ENCODE measurements around the gene CNTN5. TPM values are rescaled to one million over a fixed set of nuclear protein-coding genes. Genes with fewer than 3 reads are reported as not detected.

CNTN5 gene
- total RNA-seq, 1 experiment from 2014 or later = not detected

- Histone ChIP-seq H3K23ac (ENCODE audit: insufficient read length, low read depth, low read length) (no peak overlapping the region), H3T11ph (ENCODE audit: low read length) (no peak overlapping the region), H2BK20ac (ENCODE audit: low read depth, low read length, poor library complexity, severe bottlenecking) (no peak overlapping the region), H3K79me2 (ENCODE audit: insufficient read depth, low read length) (no peaks in the 10 kb centered on the region), H2BK12ac (ENCODE audit: insufficient read length, low read depth, low read length) (no peak overlapping the region), H2AFZ (ENCODE audit: low read length) (no peak overlapping the region), H3K18ac (ENCODE audit: insufficient read length, low read depth, low read length) (no peak overlapping the region), H3K56ac (ENCODE audit: insufficient read length, low read depth, low read length) (no peak overlapping the region), H3K23me2 (ENCODE audit: insufficient read length, low read depth, low read length, poor library complexity, severe bottlenecking) (no peaks in the 10 kb centered on the region), H3K4ac (ENCODE audit: low read depth, low read length) (no peak overlapping the region), H3K79me1 (ENCODE audit: insufficient read depth, low read depth, low read length, poor library complexity, severe bottlenecking) (no peaks in the 10 kb centered on the region), H2BK120ac (ENCODE audit: low read depth, low read length, poor library complexity, severe bottlenecking) (no peak overlapping the region), H3K27ac (ENCODE audit: insufficient read length, low read depth, low read length) (no peak overlapping the region), H3K27me3 (ENCODE audit: insufficient read depth, low read length) (no peaks in the 10 kb centered on the region), H2BK15ac (ENCODE audit: low read depth, low read length) (no peak overlapping the region), H3K14ac (ENCODE audit: insufficient read depth, low read length) (no peak overlapping the region), H4K91ac (ENCODE audit: insufficient read length, low read depth, low read length) (no peak overlapping the region), H2AK5ac (ENCODE audit: insufficient read length, low read length) (no peak overlapping the region), H3K4me2 (ENCODE audit: insufficient read depth, insufficient read length, low read length) (no peak overlapping the region), H4K20me1 (ENCODE audit: control insufficient read depth, insufficient read depth, insufficient read length) (no peaks in the 10 kb centered on the region), H4K5ac (ENCODE audit: insufficient read length, low read depth, low read length) (no peak overlapping the region), H3K4me1 (ENCODE audit: insufficient read depth, low read length) (no peaks in the 10 kb centered on the region), H3K9me3 (ENCODE audit: control insufficient read depth, low read depth, low read length) (no peaks in the 10 kb centered on the region), H2BK5ac (ENCODE audit: insufficient read length, low read length) (no peak overlapping the region), H3K9ac (ENCODE audit: extremely low read depth, insufficient read length, low read length) (no peak overlapping the region), H4K8ac (replicated peaks; ENCODE audit: insufficient read length, low read depth, low read length) (no peak overlapping the region)
- Mint-ChIP-seq H3K4me3 (no peak overlapping the region), H3K36me3 (ENCODE audit: insufficient read depth in 1 of 3, low read depth in 3 of 3) (no peaks in the 10 kb centered on the region), H3K4me1 (no peaks in the 10 kb centered on the region), H3K27ac (no peak overlapping the region), H3K9me3 (no peaks in the 10 kb centered on the region), H3K27me3 (ENCODE audit: low read depth) (no peaks in the 10 kb centered on the region)
- WGBS (ENCODE audit: extremely low coverage, insufficient read length, low lambda C conversion rate) = no CpG with 5 or more reads among the region's 1 CpG
- no peak for TF ChIP-seq CTCF (conservative IDR thresholded peaks at IDR 0.05)
- no peak for DNase-seq
Measured at GRCh38 chr11:99446400-99446799, 425.7 kb downstream of the CNTN5 start.
